Measurements from ENCODE around the gene CST7. TPM values are rescaled to one million over a fixed set of nuclear protein-coding genes. Genes with fewer than 3 reads are reported as not detected.

The CST7 gene
- total and polyA plus RNA-seq, 2 of the 13 experiments (the other 11 are each of a cell fraction or from before 2014, with no cell fraction given): not detected

DNA sequence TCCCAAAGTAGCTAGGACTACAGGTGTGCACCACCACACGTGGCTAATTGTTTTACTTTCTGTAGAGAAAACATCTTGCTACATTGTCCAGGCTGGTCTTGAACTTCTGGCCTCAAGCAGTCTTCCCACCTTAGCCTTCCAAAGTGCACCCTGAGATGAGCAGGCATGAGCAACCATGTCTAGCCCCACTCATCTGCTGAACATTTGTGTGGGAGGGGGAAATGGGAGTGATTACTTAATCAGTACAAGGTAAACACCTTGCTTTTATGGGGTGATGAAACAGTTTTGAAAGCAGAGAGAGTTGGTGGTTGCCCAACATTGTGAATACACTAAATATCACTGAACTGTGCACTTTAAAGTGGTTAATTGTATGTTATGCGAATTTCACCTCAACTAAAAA is 38.2 kb downstream of the CST7 start:
- Histone ChIP-seq H3K9me3 (ENCODE audit: low read length) (no peaks in the 10 kb centered on the region), H4K20me1 (ENCODE audit: insufficient read depth, low read length) (peaks cover 4% of the 10 kb centered on the region; the same call in 1 of the 2 replicates), H3K9ac (ENCODE audit: insufficient read depth, low read depth, low read length) (no peak overlapping the region), H3K4me1 (ENCODE audit: insufficient read depth, low read length) (peaks cover 85% of the 10 kb centered on the region), H3K4me3 (replicated peaks in 1 of 3; ENCODE audit: insufficient read depth in 1 of 3, low read depth in 2 of 3, low read length in 3 of 3) (no peak overlapping the region; a peak in 1 of 6 replicates), H2AFZ (ENCODE audit: low read length) (no peak overlapping the region), H3K27me3 (ENCODE audit: control insufficient read depth in 1 of 2, insufficient read depth in 2 of 2, low read length in 2 of 2) (no peaks in the 10 kb centered on the region; a peak in 1 of 5 replicates), H3K36me3 (replicated peaks in 1 of 2; ENCODE audit: control insufficient read depth in 1 of 2, insufficient read depth in 2 of 2, low read length in 2 of 2) (peaks cover 4 to 18% of the 10 kb centered on the region in 2 experiments; a peak in 4 of 5 replicates), H3K4me2 (ENCODE audit: low read depth, low read length) (peak overlapping the region; percentile 26), H3K27ac (ENCODE audit: extremely low read length, insufficient read depth, low read length) (peak overlapping the region; percentile 50), H3K79me2 (ENCODE audit: insufficient read depth, low read length) (peaks cover 77% of the 10 kb centered on the region)
- BruUV-seq (replicated peaks): no TSS peak
- FAIRE-seq (peak; percentile 56), ATAC-seq (peak; percentile 33), DNase-seq (ENCODE audit: low spot score) (peak; percentile 83)
- in situ Hi-C loops (cut with HindIII; ENCODE audit: extremely low pct_ligation_motif_present, low pct_unique_long_range_greater_than_20kb) (no loop called here), intact Hi-C loops (cut with micrococcal nuclease; ENCODE audit: unreplicated experiment) (no loop called here)
- ChIA-PET POLR2A (no interaction called here), CTCF (ENCODE audit: low intra/inter-chr PET ratio, low total read pairs) (no interaction called here)
- 40% methylated on average over 2 of the region's 2 CpGs for WGBS (ENCODE audit: low lambda C conversion rate)
- TF ChIP-seq NR2F1 (CRISPR knock-in tag; IDR thresholded peaks at IDR 0.05) (0 out of 4 replicates have a peak, but pooled peaks of 1 of the 2 experiments have one; percentile 28), RERE (CRISPR knock-in tag; IDR thresholded peaks at IDR 0.05; ENCODE audit: low read depth) (peak; percentile 52; the same call in 1 of the 2 replicates), YEATS4 (CRISPR knock-in tag; IDR thresholded peaks at IDR 0.05; ENCODE audit: borderline replicate concordance) (peak; percentile 39; the same call in 1 of the 2 replicates), SOX5 (CRISPR knock-in tag; IDR thresholded peaks at IDR 0.05; ENCODE audit: borderline replicate concordance) (peak; percentile 73; the same call in 1 of the 2 replicates), ZNF142 (CRISPR knock-in tag; IDR thresholded peaks at IDR 0.05) (peak; percentile 47; the same call in 1 of the 2 replicates), CBX5 (CRISPR knock-in tag; IDR thresholded peaks at IDR 0.05; ENCODE audit: borderline replicate concordance) (peak; percentile 96), ISL2 (CRISPR knock-in tag; IDR thresholded peaks at IDR 0.05) (peak; percentile 71; the same call in 1 of the 2 replicates), HNF4G (IDR thresholded peaks at IDR 0.05; ENCODE audit: borderline replicate concordance, low read depth, low read length) (no peak; the same call in 1 of the 2 replicates), HNF4G (CRISPR knock-in tag; IDR thresholded peaks at IDR 0.05; ENCODE audit: borderline replicate concordance, low read depth) (no peak), SIN3B (IDR thresholded peaks at IDR 0.05; ENCODE audit: low read length) (no peak)
- TF ChIP-seq, protein P1, sequence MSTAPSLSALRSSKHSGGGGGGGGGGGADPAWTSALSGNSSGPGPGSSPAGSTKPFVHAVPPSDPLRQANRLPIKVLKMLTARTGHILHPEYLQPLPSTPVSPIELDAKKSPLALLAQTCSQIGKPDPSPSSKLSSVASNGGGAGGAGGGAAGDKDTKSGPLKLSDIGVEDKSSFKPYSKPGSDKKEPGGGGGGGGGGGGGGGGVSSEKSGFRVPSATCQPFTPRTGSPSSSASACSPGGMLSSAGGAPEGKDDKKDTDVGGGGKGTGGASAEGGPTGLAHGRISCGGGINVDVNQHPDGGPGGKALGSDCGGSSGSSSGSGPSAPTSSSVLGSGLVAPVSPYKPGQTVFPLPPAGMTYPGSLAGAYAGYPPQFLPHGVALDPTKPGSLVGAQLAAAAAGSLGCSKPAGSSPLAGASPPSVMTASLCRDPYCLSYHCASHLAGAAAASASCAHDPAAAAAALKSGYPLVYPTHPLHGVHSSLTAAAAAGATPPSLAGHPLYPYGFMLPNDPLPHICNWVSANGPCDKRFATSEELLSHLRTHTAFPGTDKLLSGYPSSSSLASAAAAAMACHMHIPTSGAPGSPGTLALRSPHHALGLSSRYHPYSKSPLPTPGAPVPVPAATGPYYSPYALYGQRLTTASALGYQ (CRISPR knock-in tag; IDR thresholded peaks at IDR 0.05): peak; percentile 47; the same call in 1 of the 2 replicates

Measured in HepG2 (cell line).